H9 (cell line): ENCODE data around the gene UTP4. TPM values are rescaled to one million over a fixed set of nuclear protein-coding genes. Genes with fewer than 3 reads are reported as not detected.

ENCODE experiments used
- DNase-seq: peaks from one replicate; pipeline ENCODE4 v3.0.0-alpha.2; 2017
- H2AFZ ChIP-seq: one replicate; pipeline ENCODE4 v1.6.1; 2013; ENCODE audit warnings: mild to moderate bottlenecking, low read length, control low read depth, moderate library complexity
- H2AK5ac ChIP-seq: 2 replicates; pipeline ENCODE4 v1.6.1; 2013; ENCODE audit warnings: low read length, control low read depth, mixed read lengths; ENCODE audit not compliant: insufficient read length
- H2BK120ac ChIP-seq: one replicate; pipeline ENCODE4 v1.6.1; 2013; ENCODE audit warnings: low read depth, mild to moderate bottlenecking, low read length, control low read depth, inconsistent platforms; ENCODE audit not compliant: poor library complexity, severe bottlenecking
- H2BK12ac ChIP-seq: 2 replicates; pipeline ENCODE4 v1.6.1; 2013; ENCODE audit warnings: low read length, control low read depth, mixed read lengths, low read depth; ENCODE audit not compliant: insufficient read length
- H2BK15ac ChIP-seq: 2 replicates; pipeline ENCODE4 v1.6.1; 2013; ENCODE audit warnings: low read depth, low read length, control low read depth
- H2BK20ac ChIP-seq: one replicate; pipeline ENCODE4 v1.6.1; 2013; ENCODE audit warnings: low read depth, mild to moderate bottlenecking, low read length, control low read depth, inconsistent platforms; ENCODE audit not compliant: poor library complexity, severe bottlenecking
- H2BK5ac ChIP-seq: 2 replicates; pipeline ENCODE4 v1.6.1; 2013; ENCODE audit warnings: low read length, control low read depth, mixed read lengths; ENCODE audit not compliant: insufficient read length
- H3K14ac ChIP-seq: 2 replicates; pipeline ENCODE4 v1.6.1; 2013; ENCODE audit warnings: low read length, control low read depth; ENCODE audit not compliant: insufficient read depth
- H3K18ac ChIP-seq: 2 replicates; pipeline ENCODE4 v1.6.1; 2013; ENCODE audit warnings: low read depth, mild to moderate bottlenecking, mixed read lengths, low read length, control low read depth; ENCODE audit not compliant: insufficient read length
- H3K23ac ChIP-seq: 2 replicates; pipeline ENCODE4 v1.6.1; 2013; ENCODE audit warnings: low read length, control low read depth, mixed read lengths, low read depth; ENCODE audit not compliant: insufficient read length
- H3K23me2 ChIP-seq: 2 replicates; pipeline ENCODE4 v1.6.1; 2013; ENCODE audit warnings: low read depth, mild to moderate bottlenecking, mixed read lengths, low read length, control low read depth; ENCODE audit not compliant: insufficient read length, poor library complexity, severe bottlenecking
- H3K27ac ChIP-seq: 2 replicates; pipeline ENCODE4 v1.5.1; 2013; ENCODE audit warnings: low read length, control low read depth, mixed read lengths, low read depth; ENCODE audit not compliant: insufficient read length
- H3K27me3 ChIP-seq: 2 replicates; pipeline ENCODE4 v1.6.1; 2013; ENCODE audit warnings: low read length, control low read depth, inconsistent platforms; ENCODE audit not compliant: insufficient read depth
- H3K4ac ChIP-seq: 2 replicates; pipeline ENCODE4 v1.6.1; 2013; ENCODE audit warnings: low read depth, mild to moderate bottlenecking, control low read depth, inconsistent platforms, low read length, moderate library complexity
- H3K4me1 ChIP-seq: 2 replicates; pipeline ENCODE4 v1.6.1; 2013; ENCODE audit warnings: low read length, control low read depth, inconsistent platforms; ENCODE audit not compliant: insufficient read depth
- H3K4me2 ChIP-seq: 2 replicates; pipeline ENCODE4 v1.6.1; 2013; ENCODE audit warnings: low read length, control low read depth, mixed read lengths; ENCODE audit not compliant: insufficient read length, insufficient read depth
- H3K56ac ChIP-seq: 2 replicates; pipeline ENCODE4 v1.6.1; 2013; ENCODE audit warnings: low read depth, mild to moderate bottlenecking, mixed read lengths, low read length, control low read depth; ENCODE audit not compliant: insufficient read length
- H3K79me1 ChIP-seq: 2 replicates; pipeline ENCODE4 v1.6.1; 2013; ENCODE audit warnings: low read depth, mild to moderate bottlenecking, moderate library complexity, low read length, control low read depth, inconsistent platforms; ENCODE audit not compliant: insufficient read depth, poor library complexity, severe bottlenecking
- H3K79me2 ChIP-seq: 2 replicates; pipeline ENCODE4 v1.6.1; 2013; ENCODE audit warnings: low read length, control low read depth, inconsistent platforms; ENCODE audit not compliant: insufficient read depth
- H3K9ac ChIP-seq: 2 replicates; pipeline ENCODE4 v1.6.1; 2013; ENCODE audit warnings: low read length, control low read depth, mixed read lengths; ENCODE audit not compliant: insufficient read length; ENCODE audit errors: extremely low read depth
- H3K9me3 ChIP-seq: one replicate; pipeline ENCODE4 v1.6.1; 2013; ENCODE audit warnings: low read depth, low read length, inconsistent platforms; ENCODE audit not compliant: control insufficient read depth
- H3T11ph ChIP-seq: one replicate; pipeline ENCODE4 v1.6.1; 2013; ENCODE audit warnings: mild to moderate bottlenecking, low read length, control low read depth, inconsistent platforms
- H4K20me1 ChIP-seq: one replicate; pipeline ENCODE4 v1.6.1; 2013; ENCODE audit not compliant: control insufficient read depth, insufficient read length, insufficient read depth
- H4K5ac ChIP-seq: 2 replicates; pipeline ENCODE4 v1.6.1; 2013; ENCODE audit warnings: low read depth, mild to moderate bottlenecking, mixed read lengths, low read length, control low read depth; ENCODE audit not compliant: insufficient read length
- H4K8ac ChIP-seq: replicated peaks from 2 replicates; pipeline ENCODE4 v1.6.1; 2013; ENCODE audit warnings: low read length, control low read depth, mixed read lengths, low read depth; ENCODE audit not compliant: insufficient read length
- H4K91ac ChIP-seq: 2 replicates; pipeline ENCODE4 v1.6.1; 2013; ENCODE audit warnings: low read depth, mild to moderate bottlenecking, moderate library complexity, mixed read lengths, low read length, control low read depth; ENCODE audit not compliant: insufficient read length
- H3K27ac Mint-ChIP-seq, 3 experiments: 2 replicates in 2 of 3; 3 replicates in 1 of 3; pipeline ENCODE4 v1.8.0; 2020 to 2021; ENCODE audit warnings: mixed read lengths in 3 of 3, mild to moderate bottlenecking in 1 of 3, moderate library complexity in 1 of 3
- H3K27me3 Mint-ChIP-seq: 2 replicates; pipeline ENCODE4 v1.8.0; 2021; ENCODE audit warnings: low read depth, mild to moderate bottlenecking, moderate library complexity, mixed read lengths
- H3K36me3 Mint-ChIP-seq, 3 experiments: 2 replicates in 2 of 3; 3 replicates in 1 of 3; pipeline ENCODE4 v1.8.0; 2020 to 2021; ENCODE audit warnings: low read depth in 3 of 3, mixed read lengths in 3 of 3; ENCODE audit not compliant: insufficient read depth in 1 of 3
- H3K4me1 Mint-ChIP-seq, 2 experiments: 2 replicates each; pipeline ENCODE4 v1.8.0; 2020; ENCODE audit warnings: mixed read lengths in 2 of 2
- H3K4me3 Mint-ChIP-seq, 2 experiments: 2 replicates in 1 of 2; 3 replicates in 1 of 2; pipeline ENCODE4 v1.8.0; 2020 to 2021; ENCODE audit warnings: mild to moderate bottlenecking in 2 of 2, mixed read lengths in 2 of 2, moderate library complexity in 1 of 2
- H3K9me3 Mint-ChIP-seq, 2 experiments: 2 replicates in 1 of 2; 3 replicates in 1 of 2; pipeline ENCODE4 v1.8.0; 2020; ENCODE audit warnings: mild to moderate bottlenecking in 2 of 2, mixed read lengths in 2 of 2, moderate library complexity in 1 of 2
- CTCF ChIP-seq: fragments of 200-600 bp; sonication (generic); conservative IDR thresholded peaks from 3 replicates; pipeline ENCODE4 v1.8.0; 2021; ENCODE audit warnings: antibody characterized with exemption, mild to moderate bottlenecking
- WGBS: extraction: QIAGEN DNeasy Blood & Tissue Kit; methylation state at CpG from one replicate; pipeline ENCODE4 v1.1.7; 2013; ENCODE audit warnings: missing lambda C conversion rate, low lambda C conversion rate, mixed read lengths; ENCODE audit not compliant: insufficient read length; ENCODE audit errors: extremely low coverage; 5-methylcytosine and 5-hydroxymethylcytosine counted together
- total RNA-seq: library from RNA; stranded (reverse); gene quantifications from 2 replicates; pipeline ENCODE4 v1.2.1, GENCODE V29; 2021

Gene UTP4
- total RNA-seq, 1 experiment from 2014 or later, result 94.0 TPM

- Histone ChIP-seq H2BK20ac (no peak overlapping the region), H3K9ac (no peak overlapping the region), H4K20me1 (no peaks in the 10 kb centered on the region), H3K9me3 (no peaks in the 10 kb centered on the region), H2BK12ac (no peak overlapping the region), H4K8ac (no peak overlapping the region), H3K14ac (no peak overlapping the region), H3K27ac (no peak overlapping the region), H3K79me1 (no peaks in the 10 kb centered on the region), H3K23ac (no peak overlapping the region), H2AFZ (no peak overlapping the region), H4K5ac (no peak overlapping the region), H3K23me2 (no peaks in the 10 kb centered on the region), H3K56ac (no peak overlapping the region), H3K4me2 (no peak overlapping the region), H3K27me3 (no peaks in the 10 kb centered on the region), H2AK5ac (no peak overlapping the region), H3K4me1 (no peaks in the 10 kb centered on the region), H3T11ph (no peak overlapping the region), H4K91ac (no peak overlapping the region), H2BK5ac (no peak overlapping the region), H3K18ac (no peak overlapping the region), H2BK15ac (no peak overlapping the region), H2BK120ac (no peak overlapping the region), H3K4ac (no peak overlapping the region), H3K79me2 (no peaks in the 10 kb centered on the region)
- Mint-ChIP-seq H3K9me3 (no peaks in the 10 kb centered on the region), H3K36me3 (peaks cover 63 to 87% (median 83%) of the 10 kb centered on the region in 3 experiments; a peak in 6 of 7 replicates), H3K27ac (no peak overlapping the region), H3K4me1 (no peaks in the 10 kb centered on the region), H3K4me3 (no peak overlapping the region), H3K27me3 (no peaks in the 10 kb centered on the region; the same call in 1 of the 2 replicates)
- TF ChIP-seq CTCF, result no peak
- DNase-seq, result no peak
- WGBS, result no CpG with 5 or more reads among the region's 4 CpGs
These were observed 9.5 kb downstream of the UTP4 start for GRCh38 chr16:69141936-69142335.
